ENCODE measurements around the gene API5.

The API5 gene

GRCh38 chr11:43358801-43359421 lies 47.1 kb downstream of the API5 start, which contains the start of gene TTC17:
Gene TTC17, plus strand, starts transcription at chr11:43358920. Its CDS starts 35 bp downstream, at chr11:43358955.
- Histone ChIP-seq H3K4me3 (ENCODE audit: low read depth in 1 of 5, low read length in 5 of 5) (peak within 1 kb of the TSS; percentile 89 to 95 (median 93)), H3K9ac (ENCODE audit: low read length in 5 of 5) (peak within 1 kb of the TSS; percentile 84 to 97 (median 95)), H3K9me3 (ENCODE audit: control insufficient read depth in 5 of 5, low read length in 5 of 5) (no peaks in the 10 kb centered on the region), H3K27me3 (ENCODE audit: control insufficient read depth in 5 of 5, insufficient read depth in 4 of 5, low read length in 5 of 5) (no peaks in the 10 kb centered on the region), H3K4me1 (ENCODE audit: control insufficient read depth in 5 of 5, insufficient read depth in 5 of 5, low read length in 5 of 5) (peaks cover 5 to 32% (median 25%) of the 10 kb centered on the region in 5 donors), H3K36me3 (ENCODE audit: control insufficient read depth in 5 of 5, insufficient read depth in 5 of 5, low read length in 5 of 5) (peaks cover 0 to 5% (median 5%) of the 10 kb centered on the region in 5 donors), H3K27ac (ENCODE audit: low read depth, low read length) (peak within 1 kb of the TSS; percentile 91)

DNA sequence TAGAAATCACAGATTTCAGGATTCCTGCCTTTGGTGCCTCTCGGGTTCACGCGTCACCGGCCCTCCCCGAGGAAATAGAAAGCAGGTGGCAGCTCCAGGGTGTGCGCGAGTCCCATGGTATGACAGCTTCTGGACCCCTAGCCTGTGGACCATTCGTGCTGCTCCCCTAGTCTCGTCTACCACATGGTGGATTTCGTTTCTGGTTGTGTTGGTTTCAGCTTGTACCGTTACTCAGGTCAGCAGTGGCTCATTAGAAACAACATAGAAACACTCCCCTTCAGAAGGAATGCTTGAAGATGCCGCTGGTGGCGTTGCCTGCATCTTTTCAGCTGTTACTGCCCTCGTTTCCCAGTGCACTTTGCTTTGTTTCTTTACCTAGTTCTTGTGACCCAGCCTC lies 47.6 kb downstream of the API5 start:
- peak overlapping the region; percentile 74 to 97 (median 95) for H3K9ac ChIP-seq (ENCODE audit: low read length in 5 of 5)
- H3K27ac ChIP-seq (ENCODE audit: low read depth, low read length): peak overlapping the region; percentile 91
- H3K4me1 ChIP-seq (ENCODE audit: control insufficient read depth in 5 of 5, insufficient read depth in 5 of 5, low read length in 5 of 5): peaks cover 5 to 32% (median 25%) of the 10 kb centered on the region in 5 donors
- no peaks in the 10 kb centered on the region for H3K9me3 ChIP-seq (ENCODE audit: control insufficient read depth in 5 of 5, low read length in 5 of 5)
- H3K27me3 ChIP-seq (ENCODE audit: control insufficient read depth in 5 of 5, insufficient read depth in 4 of 5, low read length in 5 of 5): no peaks in the 10 kb centered on the region
- H3K36me3 ChIP-seq (ENCODE audit: control insufficient read depth in 5 of 5, insufficient read depth in 5 of 5, low read length in 5 of 5): peaks cover 0 to 5% (median 5%) of the 10 kb centered on the region in 5 donors
- peak overlapping the region; percentile 89 to 95 (median 92) for H3K4me3 ChIP-seq (ENCODE audit: low read depth in 1 of 5, low read length in 5 of 5)

GRCh38 chr11:43360361-43361032 lies 48.7 kb downstream of the API5 start:
- H3K9me3 ChIP-seq (ENCODE audit: control insufficient read depth in 5 of 5, low read length in 5 of 5): no peaks in the 10 kb centered on the region
- no peaks in the 10 kb centered on the region for H3K27me3 ChIP-seq (ENCODE audit: control insufficient read depth in 5 of 5, insufficient read depth in 4 of 5, low read length in 5 of 5)
- peak overlapping the region in 1 of 5 donors; percentile 96 for H3K9ac ChIP-seq (ENCODE audit: low read length in 5 of 5)
- H3K36me3 ChIP-seq (ENCODE audit: control insufficient read depth in 5 of 5, insufficient read depth in 5 of 5, low read length in 5 of 5): peaks cover 0 to 11% (median 6%) of the 10 kb centered on the region in 5 donors
- H3K27ac ChIP-seq (ENCODE audit: low read depth, low read length): no peak overlapping the region
- H3K4me1 ChIP-seq (ENCODE audit: control insufficient read depth in 5 of 5, insufficient read depth in 5 of 5, low read length in 5 of 5): peaks cover 5 to 32% (median 25%) of the 10 kb centered on the region in 5 donors
- peak overlapping the region in 4 of 5 donors; percentile 6 to 91 (median 53) for H3K4me3 ChIP-seq (ENCODE audit: low read depth in 1 of 5, low read length in 5 of 5)

DNA sequence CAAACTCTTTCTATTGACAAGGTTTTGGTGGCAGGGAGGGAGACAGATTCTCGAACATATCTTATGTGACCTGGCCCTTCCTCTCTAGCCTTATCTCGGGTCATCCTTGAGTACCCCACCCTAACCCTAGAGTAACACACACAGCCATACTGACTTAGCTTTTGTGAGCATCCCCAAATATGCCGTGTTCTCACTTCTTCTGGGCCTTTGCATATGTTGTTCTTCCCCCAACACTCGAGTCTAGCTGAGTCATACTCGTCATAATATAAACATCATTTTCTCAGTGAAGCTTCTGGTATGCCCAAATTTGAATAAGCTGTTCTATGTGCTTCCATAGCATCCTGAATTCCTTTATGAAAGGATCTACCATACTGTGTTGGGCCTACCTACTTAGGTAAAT lies 54.9 kb downstream of the API5 start:
- Histone ChIP-seq H3K4me3 (ENCODE audit: low read depth in 1 of 5, low read length in 5 of 5) (no peak overlapping the region), H3K36me3 (ENCODE audit: control insufficient read depth in 5 of 5, insufficient read depth in 5 of 5, low read length in 5 of 5) (peaks cover 5 to 18% (median 12%) of the 10 kb centered on the region in 5 donors), H3K4me1 (ENCODE audit: control insufficient read depth in 5 of 5, insufficient read depth in 5 of 5, low read length in 5 of 5) (no peaks in the 10 kb centered on the region), H3K27ac (ENCODE audit: low read depth, low read length) (no peak overlapping the region), H3K27me3 (ENCODE audit: control insufficient read depth in 5 of 5, insufficient read depth in 4 of 5, low read length in 5 of 5) (no peaks in the 10 kb centered on the region), H3K9ac (ENCODE audit: low read length in 5 of 5) (no peak overlapping the region), H3K9me3 (ENCODE audit: control insufficient read depth in 5 of 5, low read length in 5 of 5) (no peaks in the 10 kb centered on the region)

GRCh38 chr11:43367382-43368178 lies 55.8 kb downstream of the API5 start:
- Histone ChIP-seq H3K9me3 (ENCODE audit: control insufficient read depth in 5 of 5, low read length in 5 of 5) (no peaks in the 10 kb centered on the region), H3K9ac (ENCODE audit: low read length in 5 of 5) (no peak overlapping the region), H3K27me3 (ENCODE audit: control insufficient read depth in 5 of 5, insufficient read depth in 4 of 5, low read length in 5 of 5) (no peaks in the 10 kb centered on the region), H3K4me1 (ENCODE audit: control insufficient read depth in 5 of 5, insufficient read depth in 5 of 5, low read length in 5 of 5) (no peaks in the 10 kb centered on the region), H3K36me3 (ENCODE audit: control insufficient read depth in 5 of 5, insufficient read depth in 5 of 5, low read length in 5 of 5) (peaks cover 4 to 18% (median 13%) of the 10 kb centered on the region in 5 donors), H3K4me3 (ENCODE audit: low read depth in 1 of 5, low read length in 5 of 5) (no peak overlapping the region), H3K27ac (ENCODE audit: low read depth, low read length) (no peak overlapping the region)

- Histone ChIP-seq H3K9ac (ENCODE audit: low read length in 5 of 5) (no peak overlapping the region), H3K36me3 (ENCODE audit: control insufficient read depth in 5 of 5, insufficient read depth in 5 of 5, low read length in 5 of 5) (peaks cover under 1 to 15% (median 12%) of the 10 kb centered on the region in 5 donors), H3K4me1 (ENCODE audit: control insufficient read depth in 5 of 5, insufficient read depth in 5 of 5, low read length in 5 of 5) (peaks cover 0 to 2% (median 0%) of the 10 kb centered on the region in 5 donors)
These were observed 64.3 kb downstream of the API5 start for GRCh38 chr11:43376065-43376464.

DNA sequence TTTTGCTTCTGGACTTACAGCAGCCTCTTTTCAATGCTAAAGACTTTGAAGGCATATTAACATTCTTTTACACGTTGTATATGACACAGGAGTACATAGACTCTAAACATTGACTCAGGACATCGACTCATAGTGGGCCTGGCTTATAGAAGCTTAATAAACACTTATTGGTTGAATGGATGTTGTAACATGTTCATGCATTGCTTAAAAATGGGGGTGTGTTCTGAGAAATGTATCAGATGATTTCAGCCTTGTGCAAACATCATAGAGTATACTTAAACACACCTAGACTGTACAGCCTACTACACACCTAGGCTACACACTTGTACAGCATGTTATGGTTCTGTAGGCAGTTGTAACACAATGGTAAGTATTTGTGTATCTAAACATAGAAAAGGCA lies 64.8 kb downstream of the API5 start:
- no peaks in the 10 kb centered on the region for H3K9me3 ChIP-seq (ENCODE audit: control insufficient read depth in 5 of 5, low read length in 5 of 5)
- H3K27ac ChIP-seq (ENCODE audit: low read depth, low read length): no peak overlapping the region

More at GRCh38 chr11:43376065-43376464, 64.3 kb downstream of the API5 start:
- no peak overlapping the region for H3K27ac ChIP-seq (ENCODE audit: low read depth, low read length)
- no peak overlapping the region for H3K4me3 ChIP-seq (ENCODE audit: low read depth in 1 of 5, low read length in 5 of 5)
- no peaks in the 10 kb centered on the region for H3K27me3 ChIP-seq (ENCODE audit: control insufficient read depth in 5 of 5, insufficient read depth in 4 of 5, low read length in 5 of 5)
- H3K9me3 ChIP-seq (ENCODE audit: control insufficient read depth in 5 of 5, low read length in 5 of 5): no peaks in the 10 kb centered on the region

DNA sequence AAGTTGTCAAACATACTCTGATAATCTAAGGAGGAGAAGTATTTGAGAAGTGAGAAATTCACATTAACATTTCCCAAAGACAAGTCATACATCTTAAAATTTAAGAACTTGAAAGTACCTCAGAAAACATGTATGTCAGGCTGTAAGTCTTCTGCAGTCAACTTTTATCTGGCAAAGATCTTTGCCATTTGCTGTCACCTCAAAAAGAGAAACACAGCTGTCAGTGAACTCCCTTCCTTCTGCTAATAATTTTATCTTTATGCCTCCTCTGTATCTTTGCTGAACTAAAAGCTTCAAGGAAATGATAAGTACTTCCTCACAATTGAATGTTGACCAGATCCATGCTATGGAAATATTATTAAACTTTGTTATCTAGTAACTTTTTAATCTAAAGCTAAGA lies 65.6 kb downstream of the API5 start:
- no peak overlapping the region for H3K4me3 ChIP-seq (ENCODE audit: low read depth in 1 of 5, low read length in 5 of 5)
- no peak overlapping the region for H3K27ac ChIP-seq (ENCODE audit: low read depth, low read length)
- peaks cover 0 to 20% (median 12%) of the 10 kb centered on the region in 5 donors for H3K36me3 ChIP-seq (ENCODE audit: control insufficient read depth in 5 of 5, insufficient read depth in 5 of 5, low read length in 5 of 5)
- H3K9me3 ChIP-seq (ENCODE audit: control insufficient read depth in 5 of 5, low read length in 5 of 5): no peaks in the 10 kb centered on the region
- H3K9ac ChIP-seq (ENCODE audit: low read length in 5 of 5): no peak overlapping the region
- no peaks in the 10 kb centered on the region for H3K27me3 ChIP-seq (ENCODE audit: control insufficient read depth in 5 of 5, insufficient read depth in 4 of 5, low read length in 5 of 5)
- H3K4me1 ChIP-seq (ENCODE audit: control insufficient read depth in 5 of 5, insufficient read depth in 5 of 5, low read length in 5 of 5): peaks cover 0 to 2% (median 0%) of the 10 kb centered on the region in 5 donors

More for the DNA sequence above, 64.8 kb downstream of the API5 start:
- H3K4me1 ChIP-seq (ENCODE audit: control insufficient read depth in 5 of 5, insufficient read depth in 5 of 5, low read length in 5 of 5): peaks cover 0 to 2% (median 0%) of the 10 kb centered on the region in 5 donors
- peaks cover 0 to 16% (median 13%) of the 10 kb centered on the region in 5 donors for H3K36me3 ChIP-seq (ENCODE audit: control insufficient read depth in 5 of 5, insufficient read depth in 5 of 5, low read length in 5 of 5)
- H3K9ac ChIP-seq (ENCODE audit: low read length in 5 of 5): no peak overlapping the region
- H3K4me3 ChIP-seq (ENCODE audit: low read depth in 1 of 5, low read length in 5 of 5): no peak overlapping the region
- H3K27me3 ChIP-seq (ENCODE audit: control insufficient read depth in 5 of 5, insufficient read depth in 4 of 5, low read length in 5 of 5): no peaks in the 10 kb centered on the region

DNA sequence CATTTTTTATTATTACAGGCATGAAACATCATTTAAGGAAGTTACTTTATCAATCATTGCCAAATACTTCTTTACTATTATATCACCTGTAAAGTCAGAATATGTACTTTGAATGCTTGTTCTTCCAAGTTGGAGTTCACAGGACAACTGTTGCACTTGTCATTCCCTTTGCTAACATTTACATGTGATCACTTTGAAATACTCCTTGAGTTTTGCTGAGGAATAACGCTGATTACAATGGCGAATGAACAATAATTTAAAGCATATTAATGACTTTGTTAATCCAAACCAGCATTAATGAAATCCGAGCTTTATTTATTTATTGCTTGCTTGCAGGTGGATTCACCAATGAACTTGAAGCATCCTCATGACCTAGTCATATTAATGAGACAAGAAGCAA lies 67.1 kb downstream of the API5 start:
- Histone ChIP-seq H3K4me1 (ENCODE audit: control insufficient read depth in 5 of 5, insufficient read depth in 5 of 5, low read length in 5 of 5) (peaks cover 0 to 2% (median 0%) of the 10 kb centered on the region in 5 donors), H3K27ac (ENCODE audit: low read depth, low read length) (no peak overlapping the region), H3K9ac (ENCODE audit: low read length in 5 of 5) (no peak overlapping the region), H3K9me3 (ENCODE audit: control insufficient read depth in 5 of 5, low read length in 5 of 5) (no peaks in the 10 kb centered on the region), H3K4me3 (ENCODE audit: low read depth in 1 of 5, low read length in 5 of 5) (no peak overlapping the region), H3K27me3 (ENCODE audit: control insufficient read depth in 5 of 5, insufficient read depth in 4 of 5, low read length in 5 of 5) (no peaks in the 10 kb centered on the region), H3K36me3 (ENCODE audit: control insufficient read depth in 5 of 5, insufficient read depth in 5 of 5, low read length in 5 of 5) (peaks cover 0 to 20% (median 13%) of the 10 kb centered on the region in 5 donors)

Measured in subcutaneous abdominal adipose tissue (tissue), 5 donors.